GM12872 (cell line): Measurements from ENCODE around the gene SCN4A.

Experiments used
- CTCF ChIP-seq: IDR thresholded peaks from 3 replicates; pipeline ENCODE4 v1.5.1; 2011; ENCODE audit warnings: low read depth, mild to moderate bottlenecking, low read length, moderate library complexity; ENCODE audit not compliant: insufficient read depth

Gene SCN4A

GRCh38 chr17:63998721-63999679, 26.3 kb upstream of the SCN4A start:
- no peak for TF ChIP-seq CTCF

- no peak for TF ChIP-seq CTCF
Measured at GRCh38 chr17:63998050-63998720, 25.5 kb upstream of the SCN4A start, which contains the start of gene PRR29. Gene PRR29 (plus strand): TSS chr17:63998351. CDS start chr17:63998365, 14 bp downstream.

- TF ChIP-seq CTCF: no peak
Measured at GRCh38 chr17:63997341-63998048, 24.8 kb upstream of the SCN4A start.

- TF ChIP-seq CTCF: no peak
Measured at GRCh38 chr17:63996430-63997182, 23.9 kb upstream of the SCN4A start.

- TF ChIP-seq CTCF: no peak
Measured at GRCh38 chr17:63995626-63996025, 22.9 kb upstream of the SCN4A start.

GRCh38 chr17:63993368-63993985, 20.8 kb upstream of the SCN4A start:
- no peak for TF ChIP-seq CTCF
